Endodermal cell (in vitro differentiated cells): ENCODE data around the gene PSMD10. TPM values are rescaled to one million over a fixed set of nuclear protein-coding genes. Genes with fewer than 3 reads are reported as not detected.
A peak's percentile ranks its signal among the peaks of the same experiment; 100 is the strongest.

ENCODE experiments used
- DNase-seq: peaks from one replicate; pipeline ENCODE4 v3.0.0-alpha.2; 2017
- H3K27ac ChIP-seq: 2 replicates; pipeline ENCODE4 v1.5.1; 2013; ENCODE audit warnings: mild to moderate bottlenecking, low read depth, low read length, moderate library complexity
- H3K27me3 ChIP-seq: 2 replicates; pipeline ENCODE4 v1.6.1; 2013; ENCODE audit warnings: mild to moderate bottlenecking, low read length, moderate library complexity; ENCODE audit not compliant: insufficient read depth, control insufficient read depth, poor library complexity, severe bottlenecking
- H3K36me3 ChIP-seq: 2 replicates; pipeline ENCODE4 v1.7.0; 2013; ENCODE audit warnings: mild to moderate bottlenecking, low read length, moderate library complexity; ENCODE audit not compliant: control insufficient read depth, insufficient read depth
- H3K4me1 ChIP-seq: one replicate; pipeline ENCODE4 v1.7.0; 2013; ENCODE audit warnings: low read length; ENCODE audit not compliant: control insufficient read depth, insufficient read depth
- H3K4me3 ChIP-seq: 2 replicates; pipeline ENCODE4 v1.5.1; 2013; ENCODE audit warnings: mild to moderate bottlenecking, low read length, moderate library complexity
- H3K9ac ChIP-seq: 2 replicates; pipeline ENCODE4 v1.6.1; 2013; ENCODE audit warnings: mild to moderate bottlenecking, low read length, moderate library complexity; ENCODE audit not compliant: poor library complexity, severe bottlenecking; ENCODE audit errors: extremely low read depth
- H3K9me3 ChIP-seq: 2 replicates; pipeline ENCODE4 v1.6.1; 2013; ENCODE audit warnings: mild to moderate bottlenecking, low read length, moderate library complexity; ENCODE audit not compliant: control insufficient read depth
- H3K27ac Mint-ChIP-seq: 2 replicates; pipeline ENCODE4 v1.8.0; 2020; ENCODE audit warnings: mixed read lengths
- H3K27me3 Mint-ChIP-seq: 2 replicates; pipeline ENCODE4 v1.8.0; 2021; ENCODE audit warnings: mild to moderate bottlenecking, mixed read lengths; ENCODE audit not compliant: insufficient read depth
- H3K36me3 Mint-ChIP-seq: 2 replicates; pipeline ENCODE4 v1.8.0; 2020; ENCODE audit warnings: low read depth, mixed read lengths
- H3K4me1 Mint-ChIP-seq: 2 replicates; pipeline ENCODE4 v1.8.0; 2020; ENCODE audit warnings: mixed read lengths
- H3K4me3 Mint-ChIP-seq: 2 replicates; pipeline ENCODE4 v1.8.0; 2020; ENCODE audit warnings: mild to moderate bottlenecking, moderate library complexity, mixed read lengths
- H3K9me3 Mint-ChIP-seq: 2 replicates; pipeline ENCODE4 v1.8.0; 2020; ENCODE audit warnings: mild to moderate bottlenecking, mixed read lengths
- CTCF ChIP-seq: fragments of 200-600 bp; sonication (generic); conservative IDR thresholded peaks from 2 replicates; pipeline ENCODE4 v1.5.0; 2021; ENCODE audit warnings: antibody characterized with exemption, mild to moderate bottlenecking
- WGBS, 2 experiments: methylation state at CpG; one replicate each; pipeline versions ENCODE4 v1.1.5 to v1.1.7; 2013; ENCODE audit warnings: missing lambda C conversion rate in 2 of 2, mixed read lengths in 1 of 2; ENCODE audit not compliant: insufficient coverage in 1 of 2, insufficient read length in 1 of 2; 5-methylcytosine and 5-hydroxymethylcytosine counted together
- total RNA-seq, 2 donors: library from RNA; stranded (reverse); fragmentation: NEBNext Ultra II Directional in 1 of 2; extraction: Animal tissue kit (Norgen Biotek cat#: 25700) in 1 of 2; gene quantifications; 2 replicates in 1 of 2; 3 replicates in 1 of 2; pipeline ENCODE4 v1.2.1, GENCODE V29; 2021

PSMD10 gene
- total RNA-seq, 2 donors from 2014 or later, result 48.7 to 74.5 TPM

- Mint-ChIP-seq H3K4me1 (peaks cover 13% of the 10 kb centered on the region), H3K9me3 (no peaks in the 10 kb centered on the region), H3K4me3 (no peak overlapping the region), H3K36me3 (no peaks in the 10 kb centered on the region), H3K27me3 (no peaks in the 10 kb centered on the region), H3K27ac (no peak overlapping the region)
- Histone ChIP-seq H3K9me3 (no peaks in the 10 kb centered on the region), H3K9ac (no peak overlapping the region), H3K27me3 (no peaks in the 10 kb centered on the region), H3K4me3 (no peak overlapping the region), H3K36me3 (no peaks in the 10 kb centered on the region), H3K4me1 (no peaks in the 10 kb centered on the region), H3K27ac (no peak overlapping the region)
- WGBS, 2 experiments, result 82% methylated on average over 2 of the region's 2 CpGs; no CpG with 5 or more reads in 1 of the 2 experiments
- DNase-seq, result no peak
- no peak for TF ChIP-seq CTCF
Measured at GRCh38 chrX:108131471-108131870, 40.1 kb upstream of the PSMD10 start.

GRCh38 chrX:108130889-108131288 lies 39.5 kb upstream of the PSMD10 start:
- Histone ChIP-seq H3K9me3 (no peaks in the 10 kb centered on the region), H3K9ac (no peak overlapping the region), H3K4me1 (no peaks in the 10 kb centered on the region), H3K4me3 (no peak overlapping the region), H3K27me3 (no peaks in the 10 kb centered on the region), H3K27ac (no peak overlapping the region), H3K36me3 (no peaks in the 10 kb centered on the region)
- 100% methylated on average over 1 of the region's 1 CpG; no CpG with 5 or more reads in 1 of the 2 experiments for WGBS, 2 experiments
- no peak overlapping the region for H3K4me3 Mint-ChIP-seq
- H3K27me3 Mint-ChIP-seq, result no peaks in the 10 kb centered on the region
- H3K4me1 Mint-ChIP-seq, result peaks cover 17% of the 10 kb centered on the region
- no peak overlapping the region for H3K27ac Mint-ChIP-seq
- TF ChIP-seq CTCF, result no peak
- no peaks in the 10 kb centered on the region for H3K36me3 Mint-ChIP-seq
- DNase-seq, result no peak
- no peaks in the 10 kb centered on the region for H3K9me3 Mint-ChIP-seq

GRCh38 chrX:108127152-108127551 lies 35.8 kb upstream of the PSMD10 start:
- DNase-seq, result no peak
- H3K4me1 ChIP-seq, result no peaks in the 10 kb centered on the region
- no peak for TF ChIP-seq CTCF
- H3K27me3 ChIP-seq, result no peaks in the 10 kb centered on the region
- H3K9ac ChIP-seq, result no peak overlapping the region
- Mint-ChIP-seq H3K4me3 (no peak overlapping the region), H3K27me3 (no peaks in the 10 kb centered on the region), H3K27ac (peak overlapping the region; percentile 41), H3K9me3 (no peaks in the 10 kb centered on the region), H3K36me3 (no peaks in the 10 kb centered on the region), H3K4me1 (peaks cover 20% of the 10 kb centered on the region)
- 100% methylated on average over 1 of the region's 4 CpGs; no CpG with 5 or more reads in 1 of the 2 experiments for WGBS, 2 experiments
- H3K9me3 ChIP-seq, result no peaks in the 10 kb centered on the region
- H3K4me3 ChIP-seq, result no peak overlapping the region
- no peaks in the 10 kb centered on the region for H3K36me3 ChIP-seq
- H3K27ac ChIP-seq, result no peak overlapping the region
